Small intestine (tissue), 7 donors: ENCODE measurements around the gene GAPVD1. TPM values are rescaled to one million over a fixed set of nuclear protein-coding genes. Genes with fewer than 3 reads are reported as not detected.

Source experiments
- DNase-seq, 2 donors: peaks; one replicate each; pipeline versions ENCODE4 v3.0.0 to v3.0.0-alpha.2; 2013
- FAIRE-seq: peaks from 2 replicates; lab custom pipeline; 2012; peaks lifted over from hg19 to GRCh38; lab: Jason Lieb, UNC
- H3K27ac ChIP-seq, 3 donors: one replicate each; pipeline ENCODE4 v1.5.1; 2013; ENCODE audit warnings: low read length in 2 of 3, mild to moderate bottlenecking in 2 of 3, control low read depth in 1 of 3, inconsistent platforms in 1 of 3, low read depth in 1 of 3, moderate library complexity in 1 of 3
- H3K27me3 ChIP-seq, 3 donors: one replicate each; pipeline ENCODE4 v1.6.1; 2013; ENCODE audit warnings: low read length in 3 of 3, inconsistent platforms in 1 of 3; ENCODE audit not compliant: control insufficient read depth in 3 of 3, insufficient read depth in 3 of 3
- H3K36me3 ChIP-seq, 3 donors: one replicate each; pipeline ENCODE4 v1.6.1; 2013; ENCODE audit warnings: low read length in 3 of 3, inconsistent platforms in 1 of 3, low read depth in 1 of 3, mild to moderate bottlenecking in 1 of 3, moderate library complexity in 1 of 3; ENCODE audit not compliant: control insufficient read depth in 3 of 3, insufficient read depth in 2 of 3
- H3K4me1 ChIP-seq, 3 donors: one replicate each; pipeline ENCODE4 v1.6.1; 2013; ENCODE audit warnings: low read length in 2 of 3, inconsistent platforms in 1 of 3, low read depth in 1 of 3, mild to moderate bottlenecking in 1 of 3, moderate library complexity in 1 of 3; ENCODE audit not compliant: control insufficient read depth in 3 of 3, insufficient read depth in 2 of 3
- H3K4me3 ChIP-seq, 3 donors: one replicate each; pipeline ENCODE4 v1.5.1; 2013; ENCODE audit warnings: low read length in 3 of 3, control low read depth in 1 of 3, inconsistent platforms in 1 of 3, low read depth in 1 of 3, mild to moderate bottlenecking in 1 of 3, moderate library complexity in 1 of 3
- H3K9me3 ChIP-seq, 2 donors: one replicate each; pipeline ENCODE4 v1.6.1; 2013; ENCODE audit warnings: low read depth in 1 of 2, low read length in 1 of 2; ENCODE audit not compliant: control insufficient read depth in 2 of 2, insufficient read depth in 1 of 2
- WGBS, 3 donors: extraction: QIAGEN DNeasy Blood & Tissue Kit; methylation state at CpG; one replicate each; pipeline ENCODE4 v1.1.7; 2013; 5-methylcytosine and 5-hydroxymethylcytosine counted together
- polyA plus RNA-seq, 4 donors: library from polyadenylated mRNA; stranded (reverse) in 3 of 4; unstranded in 1 of 4; fragments of 200-250 nt in 3 of 4; fragments of 120-200 nt in 1 of 4; gene quantifications; one replicate each; pipeline versions ENCODE4 v1.2.1 to v1.2.3, GENCODE V29; 2013
- donor health status: healthy with polysubstance abuse.
- donor health status: control.
- donor health status: control.
- donor health status: Bipolar disorder and iron deficiency.
- donor health status: healthy.

GAPVD1 gene
- polyA plus RNA-seq, 4 donors = 4.6 to 25.2 (median 7.1) TPM

- FAIRE-seq (no peak), DNase-seq (no peak)
- H3K36me3 ChIP-seq = peaks cover 9 to 36% (median 15%) of the 10 kb centered on the region in 3 donors
- H3K27me3 ChIP-seq = no peaks in the 10 kb centered on the region
- H3K9me3 ChIP-seq = no peaks in the 10 kb centered on the region
- 78 to 93% (median 91%) methylated on average over 8 of the region's 8 CpGs for WGBS, 3 donors
- no peak overlapping the region for H3K4me3 ChIP-seq
- H3K27ac ChIP-seq = no peak overlapping the region
- H3K4me1 ChIP-seq = no peaks in the 10 kb centered on the region
These were observed 75.6 kb downstream of the GAPVD1 start for GRCh38 chr9:125337236-125337635.

GRCh38 chr9:125338929-125339328, 77.3 kb downstream of the GAPVD1 start:
- H3K27me3 ChIP-seq = no peaks in the 10 kb centered on the region
- no peak for DNase-seq
- no peak overlapping the region for H3K4me3 ChIP-seq
- no peak for FAIRE-seq
- peaks cover 8 to 26% (median 13%) of the 10 kb centered on the region in 3 donors for H3K36me3 ChIP-seq
- no peak overlapping the region for H3K27ac ChIP-seq
- WGBS, 3 donors = 84 to 100% (median 87%) methylated on average over 3 of the region's 3 CpGs
- H3K9me3 ChIP-seq = no peaks in the 10 kb centered on the region
- H3K4me1 ChIP-seq = no peaks in the 10 kb centered on the region

- Histone ChIP-seq H3K9me3 (no peaks in the 10 kb centered on the region), H3K27ac (no peak overlapping the region), H3K36me3 (peaks cover 6 to 24% (median 14%) of the 10 kb centered on the region in 3 donors), H3K4me1 (no peaks in the 10 kb centered on the region), H3K27me3 (no peaks in the 10 kb centered on the region), H3K4me3 (no peak overlapping the region)
- FAIRE-seq (no peak), DNase-seq (no peak)
- 82 to 94% (median 91%) methylated on average over 4 of the region's 4 CpGs for WGBS, 3 donors
These were observed 79.9 kb downstream of the GAPVD1 start for GRCh38 chr9:125341566-125341965.

- 69 to 83% (median 81%) methylated on average over 3 of the region's 3 CpGs for whole genome bisulfite sequencing, 3 donors
- peaks cover 7 to 27% (median 8%) of the 10 kb centered on the region in 3 donors for H3K36me3 ChIP-seq
- no peak for FAIRE-seq
- H3K4me1 ChIP-seq = no peaks in the 10 kb centered on the region
- no peak overlapping the region for H3K27ac ChIP-seq
- H3K27me3 ChIP-seq = no peaks in the 10 kb centered on the region
- H3K4me3 ChIP-seq = no peak overlapping the region
- no peaks in the 10 kb centered on the region for H3K9me3 ChIP-seq
- DNase-seq = peak in 1 of 2 donors; percentile 2
These were observed 82.1 kb downstream of the GAPVD1 start for GRCh38 chr9:125343518-125344275.

GRCh38 chr9:125346080-125346732, 84.6 kb downstream of the GAPVD1 start:
- H3K27me3 ChIP-seq = no peaks in the 10 kb centered on the region
- H3K36me3 ChIP-seq = peaks cover 14 to 36% (median 15%) of the 10 kb centered on the region in 3 donors
- WGBS, 3 donors = 55 to 77% (median 72%) methylated on average over 3 of the region's 3 CpGs
- H3K9me3 ChIP-seq = no peaks in the 10 kb centered on the region
- H3K4me3 ChIP-seq = no peak overlapping the region
- FAIRE-seq = no peak
- H3K27ac ChIP-seq = no peak overlapping the region
- no peaks in the 10 kb centered on the region for H3K4me1 ChIP-seq
- peak; percentile 38 to 42 for DNase-seq

- H3K36me3 ChIP-seq = peaks cover 25 to 51% (median 35%) of the 10 kb centered on the region in 3 donors
These were observed 94.0 kb downstream of the GAPVD1 start for GRCh38 chr9:125355601-125356000.

GRCh38 chr9:125356032-125356431, 94.4 kb downstream of the GAPVD1 start:
- DNase-seq = no peak
- FAIRE-seq = no peak
- Histone ChIP-seq H3K9me3 (no peaks in the 10 kb centered on the region), H3K36me3 (peaks cover 23 to 53% (median 33%) of the 10 kb centered on the region in 3 donors), H3K27me3 (no peaks in the 10 kb centered on the region), H3K4me3 (no peak overlapping the region), H3K27ac (no peak overlapping the region), H3K4me1 (peaks cover 0 to 4% (median 0%) of the 10 kb centered on the region in 3 donors)
- 78 to 88% (median 84%) methylated on average over 3 of the region's 3 CpGs for WGBS, 3 donors

More at GRCh38 chr9:125355601-125356000, 94.0 kb downstream of the GAPVD1 start:
- no peaks in the 10 kb centered on the region for H3K9me3 ChIP-seq
- H3K4me1 ChIP-seq = no peaks in the 10 kb centered on the region
- 96 to 97% (median 97%) methylated on average over 11 of the region's 11 CpGs for WGBS, 3 donors
- FAIRE-seq = no peak
- no peak for DNase-seq
- no peaks in the 10 kb centered on the region for H3K27me3 ChIP-seq
- H3K27ac ChIP-seq = no peak overlapping the region
- H3K4me3 ChIP-seq = no peak overlapping the region

- peaks cover 16 to 46% (median 29%) of the 10 kb centered on the region in 3 donors for H3K36me3 ChIP-seq
- no peak for FAIRE-seq
- WGBS, 3 donors = 78 to 89% (median 86%) methylated on average over 1 of the region's 1 CpG
These were observed 97.4 kb downstream of the GAPVD1 start for GRCh38 chr9:125359011-125359410.

More at GRCh38 chr9:125359011-125359410, 97.4 kb downstream of the GAPVD1 start:
- Histone ChIP-seq H3K27ac (no peak overlapping the region), H3K4me1 (peaks cover 0 to 5% (median 0%) of the 10 kb centered on the region in 3 donors), H3K9me3 (no peaks in the 10 kb centered on the region), H3K27me3 (no peaks in the 10 kb centered on the region), H3K4me3 (no peak overlapping the region)
- no peak for DNase-seq
